ENCODE results near the gene MAN1A2. TPM values are rescaled to one million over a fixed set of nuclear protein-coding genes. Genes with fewer than 3 reads are reported as not detected.
A peak's percentile ranks its signal among the peaks of the same experiment; 100 is the strongest.

The MAN1A2 gene
- total RNA-seq, 1 donor from 2014 or later: 30.1 TPM

GRCh38 chr1:117562581-117563491 lies 195.6 kb downstream of the MAN1A2 start:
- H3K27ac Mint-ChIP-seq: no peak overlapping the region
- H3K36me3 Mint-ChIP-seq (ENCODE audit: low read depth): no peaks in the 10 kb centered on the region
- no peak overlapping the region for H3K4me3 Mint-ChIP-seq
- no peak for DNase-seq (ENCODE audit: low spot score)
- H3K4me1 Mint-ChIP-seq (ENCODE audit: low read depth): peaks cover 5% of the 10 kb centered on the region
- intact Hi-C loops (cut with micrococcal nuclease): no loop called here
- H3K9me3 Mint-ChIP-seq: peaks cover 8% of the 10 kb centered on the region
- peaks cover 10% of the 10 kb centered on the region for H3K27me3 Mint-ChIP-seq (ENCODE audit: insufficient read depth)

- DNase-seq (ENCODE audit: low spot score): no peak
- Mint-ChIP-seq H3K4me3 (no peak overlapping the region), H3K27me3 (ENCODE audit: insufficient read depth) (peaks cover 10% of the 10 kb centered on the region), H3K4me1 (ENCODE audit: low read depth) (peaks cover 5% of the 10 kb centered on the region), H3K27ac (no peak overlapping the region), H3K9me3 (peaks cover 6% of the 10 kb centered on the region), H3K36me3 (ENCODE audit: low read depth) (no peaks in the 10 kb centered on the region)
- intact Hi-C loops (cut with micrococcal nuclease): no loop called here
Measured at GRCh38 chr1:117563492-117563875, 196.2 kb downstream of the MAN1A2 start.

- Mint-ChIP-seq H3K4me1 (ENCODE audit: low read depth) (peaks cover 5% of the 10 kb centered on the region), H3K4me3 (no peak overlapping the region), H3K9me3 (peaks cover under 1% of the 10 kb centered on the region), H3K36me3 (ENCODE audit: low read depth) (no peaks in the 10 kb centered on the region), H3K27ac (no peak overlapping the region), H3K27me3 (ENCODE audit: insufficient read depth) (peaks cover 10% of the 10 kb centered on the region)
- intact Hi-C loops (cut with micrococcal nuclease): no loop called here
- no peak for DNase-seq (ENCODE audit: low spot score)
Measured at GRCh38 chr1:117564227-117565075, 197.2 kb downstream of the MAN1A2 start.

GRCh38 chr1:117565076-117565556 lies 197.9 kb downstream of the MAN1A2 start:
- Mint-ChIP-seq H3K9me3 (no peaks in the 10 kb centered on the region), H3K27ac (no peak overlapping the region), H3K4me1 (ENCODE audit: low read depth) (peaks cover 5% of the 10 kb centered on the region), H3K4me3 (no peak overlapping the region), H3K36me3 (ENCODE audit: low read depth) (no peaks in the 10 kb centered on the region), H3K27me3 (ENCODE audit: insufficient read depth) (peaks cover 10% of the 10 kb centered on the region)
- intact Hi-C loops (cut with micrococcal nuclease): no loop called here
- DNase-seq (ENCODE audit: low spot score): no peak

GRCh38 chr1:117565745-117566455 lies 198.7 kb downstream of the MAN1A2 start:
- intact Hi-C loops (cut with micrococcal nuclease): no loop called here
- no peaks in the 10 kb centered on the region for H3K9me3 Mint-ChIP-seq
- no peaks in the 10 kb centered on the region for H3K36me3 Mint-ChIP-seq (ENCODE audit: low read depth)
- no peak overlapping the region for H3K27ac Mint-ChIP-seq
- peaks cover 12% of the 10 kb centered on the region for H3K27me3 Mint-ChIP-seq (ENCODE audit: insufficient read depth)
- H3K4me1 Mint-ChIP-seq (ENCODE audit: low read depth): peaks cover 5% of the 10 kb centered on the region
- no peak for DNase-seq (ENCODE audit: low spot score)
- no peak overlapping the region for H3K4me3 Mint-ChIP-seq

- H3K36me3 Mint-ChIP-seq (ENCODE audit: low read depth): no peaks in the 10 kb centered on the region
- intact Hi-C loops (cut with micrococcal nuclease): no loop called here
Measured at GRCh38 chr1:117566556-117566955, 199.3 kb downstream of the MAN1A2 start.

GRCh38 chr1:117567435-117567834 lies 200.2 kb downstream of the MAN1A2 start:
- H3K9me3 Mint-ChIP-seq: no peaks in the 10 kb centered on the region
- H3K4me3 Mint-ChIP-seq: no peak overlapping the region
- H3K4me1 Mint-ChIP-seq (ENCODE audit: low read depth): peaks cover 16% of the 10 kb centered on the region
- intact Hi-C loops (cut with micrococcal nuclease): no loop called here
- H3K27me3 Mint-ChIP-seq (ENCODE audit: insufficient read depth): peaks cover 12% of the 10 kb centered on the region
- no peak overlapping the region for H3K27ac Mint-ChIP-seq
- no peaks in the 10 kb centered on the region for H3K36me3 Mint-ChIP-seq (ENCODE audit: low read depth)
- no peak for DNase-seq (ENCODE audit: low spot score)

More at GRCh38 chr1:117566556-117566955, 199.3 kb downstream of the MAN1A2 start:
- H3K27ac Mint-ChIP-seq: no peak overlapping the region
- peaks cover 12% of the 10 kb centered on the region for H3K27me3 Mint-ChIP-seq (ENCODE audit: insufficient read depth)
- no peak overlapping the region for H3K4me3 Mint-ChIP-seq
- DNase-seq (ENCODE audit: low spot score): no peak
- no peaks in the 10 kb centered on the region for H3K9me3 Mint-ChIP-seq
- peaks cover 8% of the 10 kb centered on the region for H3K4me1 Mint-ChIP-seq (ENCODE audit: low read depth)

- Mint-ChIP-seq H3K27me3 (ENCODE audit: insufficient read depth) (peaks cover 12% of the 10 kb centered on the region), H3K4me3 (no peak overlapping the region), H3K9me3 (no peaks in the 10 kb centered on the region), H3K27ac (no peak overlapping the region), H3K36me3 (ENCODE audit: low read depth) (no peaks in the 10 kb centered on the region), H3K4me1 (ENCODE audit: low read depth) (peaks cover 21% of the 10 kb centered on the region)
- no peak for DNase-seq (ENCODE audit: low spot score)
- intact Hi-C loops (cut with micrococcal nuclease): no loop called here
Measured at GRCh38 chr1:117567976-117568375, 200.7 kb downstream of the MAN1A2 start.

GRCh38 chr1:117568999-117569398 lies 201.8 kb downstream of the MAN1A2 start:
- no peak overlapping the region for H3K4me3 Mint-ChIP-seq
- intact Hi-C loops (cut with micrococcal nuclease): no loop called here
- no peaks in the 10 kb centered on the region for H3K9me3 Mint-ChIP-seq
- DNase-seq (ENCODE audit: low spot score): no peak
- peaks cover 12% of the 10 kb centered on the region for H3K27me3 Mint-ChIP-seq (ENCODE audit: insufficient read depth)
- peaks cover 27% of the 10 kb centered on the region for H3K4me1 Mint-ChIP-seq (ENCODE audit: low read depth)
- no peak overlapping the region for H3K27ac Mint-ChIP-seq
- H3K36me3 Mint-ChIP-seq (ENCODE audit: low read depth): no peaks in the 10 kb centered on the region

GRCh38 chr1:117569856-117570255 lies 202.6 kb downstream of the MAN1A2 start:
- Mint-ChIP-seq H3K9me3 (no peaks in the 10 kb centered on the region), H3K4me1 (ENCODE audit: low read depth) (peaks cover 23% of the 10 kb centered on the region), H3K36me3 (ENCODE audit: low read depth) (no peaks in the 10 kb centered on the region), H3K4me3 (no peak overlapping the region), H3K27ac (no peak overlapping the region), H3K27me3 (ENCODE audit: insufficient read depth) (peaks cover 9% of the 10 kb centered on the region)
- no peak for DNase-seq (ENCODE audit: low spot score)
- intact Hi-C loops (cut with micrococcal nuclease): no loop called here

- intact Hi-C loops (cut with micrococcal nuclease): no loop called here
- Mint-ChIP-seq H3K4me1 (ENCODE audit: low read depth) (peaks cover 22% of the 10 kb centered on the region), H3K9me3 (no peaks in the 10 kb centered on the region), H3K36me3 (ENCODE audit: low read depth) (no peaks in the 10 kb centered on the region), H3K4me3 (no peak overlapping the region), H3K27ac (no peak overlapping the region), H3K27me3 (ENCODE audit: insufficient read depth) (peaks cover 2% of the 10 kb centered on the region)
- no peak for DNase-seq (ENCODE audit: low spot score)
Measured at GRCh38 chr1:117570988-117571409, 203.8 kb downstream of the MAN1A2 start.

- Mint-ChIP-seq H3K36me3 (ENCODE audit: low read depth) (no peaks in the 10 kb centered on the region), H3K4me1 (ENCODE audit: low read depth) (peaks cover 22% of the 10 kb centered on the region), H3K4me3 (no peak overlapping the region), H3K27ac (peak overlapping the region; percentile 5), H3K27me3 (ENCODE audit: insufficient read depth) (peaks cover 2% of the 10 kb centered on the region), H3K9me3 (no peaks in the 10 kb centered on the region)
- intact Hi-C loops (cut with micrococcal nuclease): no loop called here
- DNase-seq (ENCODE audit: low spot score): no peak
Measured at GRCh38 chr1:117571496-117571895, 204.2 kb downstream of the MAN1A2 start.
